Measurements from ENCODE around the gene DCXR. TPM values are rescaled to one million over a fixed set of nuclear protein-coding genes. Genes with fewer than 3 reads are reported as not detected.

The DCXR gene
- total and polyA plus RNA-seq, 2 donors (not counting 3 experiments of a cell fraction or from before 2014, with no cell fraction given), result 93.0 to 178 TPM

- FAIRE-seq, result no peak
- dilution Hi-C loops (cut with MboI; ENCODE audit: extremely low pct_ligation_motif_present, low sequenced_read_pairs), result no loop called here
These were observed 25.8 kb downstream of the DCXR start for GRCh38 chr17:82011617-82012187.

More at GRCh38 chr17:82011617-82012187, 25.8 kb downstream of the DCXR start:
- DNase-seq (ENCODE audit: low read depth, low spot score), result no peak
- Histone ChIP-seq H3K79me2 (ENCODE audit: control insufficient read depth, insufficient read depth, low read length) (no peaks in the 10 kb centered on the region), H3K9me3 (replicated peaks; ENCODE audit: control insufficient read depth, insufficient read depth, low read length) (no peaks in the 10 kb centered on the region), H3K27me3 (ENCODE audit: control insufficient read depth in 2 of 2, insufficient read depth in 2 of 2, low read length in 2 of 2) (no peaks in the 10 kb centered on the region), H3K4me2 (ENCODE audit: insufficient read depth, low read length) (no peak overlapping the region), H3K27ac (ENCODE audit: insufficient read depth, low read depth, low read length) (no peak overlapping the region), H3K9me1 (replicated peaks; ENCODE audit: control insufficient read depth, extremely low read depth, insufficient read depth, low read length) (no peaks in the 10 kb centered on the region), H3K9ac (replicated peaks; ENCODE audit: extremely low read depth, insufficient read depth, low read length) (no peak overlapping the region), H4K20me1 (replicated peaks; ENCODE audit: control insufficient read depth, extremely low read depth, insufficient read depth, low read length) (no peaks in the 10 kb centered on the region), H3K4me3 (replicated peaks in 1 of 3; ENCODE audit: insufficient read depth in 1 of 3, low read depth in 1 of 3, low read length in 3 of 3) (no peak overlapping the region), H3K4me1 (ENCODE audit: control insufficient read depth, extremely low read depth, insufficient read depth, low read length) (no peaks in the 10 kb centered on the region), H2AFZ (ENCODE audit: low read depth, low read length) (no peak overlapping the region), H3K36me3 (ENCODE audit: control insufficient read depth in 2 of 2, extremely low read depth in 1 of 2, insufficient read depth in 2 of 2, low read length in 2 of 2) (no peaks in the 10 kb centered on the region)
- CTCF ChIA-PET, result interaction anchor here (0.7 kb wide), 1 partner anchor 8 kb away, joined by 5 read pairs; no protein-coding TSS in a partner anchor
- BruUV-seq (replicated peaks), result no TSS peak
- intact Hi-C loops (cut with micrococcal nuclease), result no loop called here
- TF ChIP-seq POLR2A (IDR thresholded peaks at IDR 0.05; ENCODE audit: low read depth, low read length) (no peak), FOS (IDR thresholded peaks at IDR 0.05; ENCODE audit: borderline replicate concordance, insufficient read depth, low read length) (no peak), MAX (IDR thresholded peaks at IDR 0.05; ENCODE audit: insufficient read depth, insufficient read length) (no peak), JUN (IDR thresholded peaks at IDR 0.05; ENCODE audit: borderline replicate concordance, insufficient read depth, insufficient read length, low read depth) (no peak), POLR2AphosphoS5 (IDR thresholded peaks at IDR 0.05; ENCODE audit: insufficient read depth, low read depth, low read length) (no peak), MYC (IDR thresholded peaks at IDR 0.05; ENCODE audit: low read depth, low read length) (no peak), CTCF (IDR thresholded peaks at IDR 0.05; ENCODE audit: extremely low read depth in 1 of 2, insufficient read depth in 1 of 2, low read depth in 1 of 2, low read length in 2 of 2) (no peak), GATA2 (IDR thresholded peaks at IDR 0.05; ENCODE audit: insufficient read depth, insufficient read length, low read depth, low read length) (no peak), EZH2 (IDR thresholded peaks at IDR 0.05; ENCODE audit: borderline replicate concordance, low read depth, low read length, severe bottlenecking) (no peak)
- POLR2A ChIA-PET, result no interaction called here

Measured in endothelial cell of umbilical vein (primary cell).